Measurements from ENCODE around the gene MPP1. TPM values are rescaled to one million over a fixed set of nuclear protein-coding genes. Genes with fewer than 3 reads are reported as not detected.

The MPP1 gene
- total RNA-seq = 30.3 and 33.7 TPM in 2 replicates

DNA sequence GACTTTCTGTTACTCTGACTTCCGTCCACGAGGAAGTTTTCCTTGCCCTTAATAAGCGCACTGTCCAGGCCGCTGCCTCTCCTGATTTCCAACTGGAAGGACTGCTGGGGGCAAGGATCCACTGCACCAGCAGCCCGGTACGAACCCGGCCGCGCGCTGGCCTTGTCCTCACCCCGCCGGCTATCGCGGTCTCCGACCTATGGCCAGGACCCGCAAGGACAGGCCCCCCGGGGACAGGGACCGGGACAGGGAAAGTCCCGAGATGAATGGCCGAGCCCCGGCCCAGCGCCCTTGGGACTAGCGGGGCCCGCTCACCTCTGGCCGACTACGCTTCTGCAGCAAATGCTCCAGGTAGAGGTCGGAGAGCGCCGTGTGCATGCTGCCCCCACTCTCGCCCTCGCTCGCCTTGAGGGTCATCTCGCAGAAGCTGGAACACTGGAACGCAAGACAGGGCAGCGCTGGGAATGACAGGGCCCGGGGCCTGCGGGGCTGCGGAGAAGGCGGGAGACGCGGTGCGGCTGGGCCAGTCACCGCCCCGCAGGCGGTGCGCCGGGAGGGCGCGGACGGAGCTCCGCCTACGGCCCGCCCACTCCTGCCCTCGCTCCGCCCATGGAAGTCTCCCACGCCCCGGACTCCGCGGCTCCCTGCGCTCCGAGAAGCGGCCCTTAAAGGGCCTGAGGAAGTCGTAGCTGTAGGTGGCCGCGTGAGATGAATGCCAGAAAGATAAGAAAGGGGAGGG is at the start of gene MPP1:
Gene MPP1 (minus strand): TSS at position 529 of the 739 bp plus-strand sequence. CDS start 112 bp downstream, at position 417.

DNA sequence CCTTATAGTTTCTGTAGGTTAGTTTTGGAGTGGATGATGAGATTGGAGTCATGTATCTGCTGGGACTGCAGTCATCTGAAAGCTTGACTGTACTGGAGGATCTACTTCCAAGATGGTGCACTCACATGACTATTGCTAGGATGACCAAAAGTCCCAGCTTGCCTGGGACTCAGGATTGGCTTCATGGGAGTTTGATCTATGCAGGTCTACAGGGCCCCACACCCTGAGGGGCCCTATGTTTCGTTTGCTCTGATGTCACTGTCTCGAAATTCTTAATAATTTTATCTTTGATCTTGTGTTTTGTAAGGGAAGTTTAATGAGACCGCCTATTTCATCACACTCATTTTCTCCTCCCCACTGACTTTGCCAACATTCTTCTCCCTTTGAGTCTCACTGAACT is 29.3 kb upstream of the MPP1 start, which contains the start of gene SMIM9:
Gene SMIM9 (minus strand): TSS at position 101 of the 400 bp plus-strand sequence. CDS start 3,806 bp downstream, outside the sequence.

DNA sequence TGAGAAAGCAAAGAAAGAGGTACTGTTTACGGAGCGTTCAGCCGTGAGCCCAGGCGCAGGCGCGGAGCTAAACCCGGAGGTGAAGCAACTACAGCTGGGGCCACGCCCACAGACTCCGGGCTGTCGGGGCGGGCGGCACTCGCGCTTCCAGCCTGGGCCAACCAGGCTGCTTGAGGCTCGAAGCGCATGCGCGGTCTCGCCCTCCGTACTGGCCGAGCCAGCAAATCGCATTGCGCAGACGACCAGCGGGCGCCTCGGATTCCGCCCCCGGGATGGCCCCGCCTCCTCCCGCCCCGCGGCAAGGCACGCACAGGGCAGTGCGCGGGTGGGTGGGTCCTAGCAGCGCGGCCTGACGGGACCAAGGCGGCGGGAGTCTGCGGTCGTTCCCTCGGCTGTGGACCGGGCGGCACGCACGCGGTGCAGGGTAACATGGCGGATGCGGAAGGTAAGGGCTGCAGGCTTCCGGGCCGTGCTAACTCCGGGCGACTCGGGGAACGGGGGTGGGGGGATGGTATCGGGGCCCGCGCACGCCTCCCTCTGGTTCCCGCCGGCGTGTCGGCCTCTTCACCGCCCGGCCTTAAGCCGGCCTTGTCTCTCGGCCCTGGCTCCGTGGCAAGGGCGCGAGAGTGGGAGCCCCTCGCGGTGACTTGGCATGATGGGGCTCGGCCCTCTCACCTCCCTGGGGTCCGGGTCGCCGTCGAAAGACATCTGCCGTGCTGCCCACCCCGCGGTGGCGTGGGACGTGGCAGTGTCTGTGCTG is 42.6 kb downstream of the MPP1 start, which contains the start of gene DKC1:
Gene DKC1 (plus strand): TSS at position 328 of the 760 bp plus-strand sequence. CDS start 102 bp downstream, at position 430.

DNA sequence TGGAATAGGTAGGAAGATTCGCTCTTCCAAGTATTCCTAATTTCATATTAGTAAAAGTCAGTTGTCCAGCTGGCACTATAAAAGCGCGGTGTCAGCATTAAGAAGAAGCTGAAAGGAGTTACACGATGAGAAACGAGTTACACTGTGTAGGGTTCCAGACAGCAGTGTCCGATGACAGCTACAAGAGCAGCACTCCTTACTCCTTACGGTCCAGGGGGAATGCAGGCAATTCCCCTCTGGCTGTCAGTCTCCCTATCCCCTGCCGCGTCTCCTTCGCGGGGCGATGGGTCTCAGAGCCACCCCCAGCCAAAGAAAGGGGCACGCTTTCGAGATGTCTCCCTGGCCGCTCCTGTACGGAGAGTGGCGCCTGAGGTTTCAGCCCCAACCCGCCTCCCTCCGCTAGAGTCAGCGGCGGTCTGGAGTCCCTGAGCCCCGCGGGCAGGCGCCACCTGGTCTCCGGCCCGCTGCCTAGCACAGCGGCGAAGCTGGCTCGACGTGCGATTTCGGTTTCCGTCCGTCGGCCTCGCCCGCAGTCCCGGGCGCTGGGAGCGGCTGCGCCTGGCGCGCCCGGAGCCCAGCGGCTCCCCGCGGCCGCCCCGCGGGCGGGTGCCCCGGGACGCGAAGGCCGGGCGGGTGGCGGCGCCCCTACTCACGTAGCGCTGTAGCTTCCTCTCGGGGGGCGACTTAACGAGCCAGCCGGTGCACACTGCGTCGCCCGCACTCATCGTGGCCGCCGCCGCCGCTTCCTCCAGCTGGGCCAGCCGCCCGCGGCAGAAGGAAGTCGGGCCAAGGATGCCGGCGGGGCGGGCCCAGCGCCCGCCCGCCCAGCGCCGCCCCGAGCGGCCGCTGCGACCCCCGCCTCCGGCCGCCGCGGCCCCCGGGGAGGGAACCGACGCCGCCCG is 54.7 kb downstream of the MPP1 start, which contains the start of gene GAB3:
Gene GAB3 (minus strand): TSS at position 777 of the 902 bp plus-strand sequence. CDS start 52 bp downstream, at position 725.

Other genes with a start within 250 kb of the MPP1 start
- 0.18 TPM in 1 of 2 replicates, not detected in the other for gene CTAG1A, start 220.4 kb downstream of the MPP1 start, total RNA-seq
- not detected in 2 replicates for gene CTAG1B, start 186.2 kb downstream of the MPP1 start, total RNA-seq
- gene CTAG2, start 151.9 kb downstream of the MPP1 start, total RNA-seq = not detected in 2 replicates
- 2.7 and 5.0 TPM in 2 replicates for gene GAB3, start 54.4 kb downstream of the MPP1 start, total RNA-seq
- gene DKC1, start 42.6 kb downstream of the MPP1 start, total RNA-seq = 24.7 and 36.7 TPM in 2 replicates
- gene SMIM9, start 29.2 kb upstream of the MPP1 start, total RNA-seq = not detected in 2 replicates
- gene F8A1, start 80.9 kb upstream of the MPP1 start, total RNA-seq = 1.1 and 1.3 TPM in 2 replicates
- gene F8, start 217.2 kb upstream of the MPP1 start, total RNA-seq = 4.4 and 5.6 TPM in 2 replicates
- gene FUNDC2, start 221.4 kb upstream of the MPP1 start, total RNA-seq = 33.6 and 59.7 TPM in 2 replicates

All from smooth muscle cell of bladder (primary cell).